Stimulated activated naive CD8-positive, alpha-beta T cell treated with anti-CD3 and anti-CD28 coated beads, Interleukin-15, amount 100 ng/mL, for 72 hours (primary cell): ENCODE data around the gene MYOD1.

Experiments
- ATAC-seq: fragments of 150-1000 bp; cut with Tn5 transposase; 2 replicates; pipeline ENCODE4 v1.10.0; 2021; ENCODE audit warnings: mild to moderate bottlenecking, moderate library complexity
- DNase-seq, 2 donors: peaks; one replicate each; pipeline ENCODE4 v3.0.0; 2021 to 2022
- H3K27ac Mint-ChIP-seq, 2 donors: one replicate each; pipeline ENCODE4 v1.8.0; 2022; ENCODE audit warnings: mild to moderate bottlenecking in 2 of 2, mixed read lengths in 2 of 2, moderate library complexity in 2 of 2
- H3K27me3 Mint-ChIP-seq: one replicate; pipeline ENCODE4 v1.8.0; 2022; ENCODE audit warnings: mixed read lengths
- H3K4me1 Mint-ChIP-seq: one replicate; pipeline ENCODE4 v1.8.0; 2022; ENCODE audit warnings: mild to moderate bottlenecking, mixed read lengths
- H3K4me3 Mint-ChIP-seq, 2 donors: one replicate each; pipeline ENCODE4 v1.8.0; 2022; ENCODE audit warnings: mild to moderate bottlenecking in 2 of 2, mixed read lengths in 2 of 2, moderate library complexity in 1 of 2
- H3K9me3 Mint-ChIP-seq, 2 donors: one replicate each; pipeline ENCODE4 v1.8.0; 2022; ENCODE audit warnings: mixed read lengths in 2 of 2

MYOD1 gene

DNA sequence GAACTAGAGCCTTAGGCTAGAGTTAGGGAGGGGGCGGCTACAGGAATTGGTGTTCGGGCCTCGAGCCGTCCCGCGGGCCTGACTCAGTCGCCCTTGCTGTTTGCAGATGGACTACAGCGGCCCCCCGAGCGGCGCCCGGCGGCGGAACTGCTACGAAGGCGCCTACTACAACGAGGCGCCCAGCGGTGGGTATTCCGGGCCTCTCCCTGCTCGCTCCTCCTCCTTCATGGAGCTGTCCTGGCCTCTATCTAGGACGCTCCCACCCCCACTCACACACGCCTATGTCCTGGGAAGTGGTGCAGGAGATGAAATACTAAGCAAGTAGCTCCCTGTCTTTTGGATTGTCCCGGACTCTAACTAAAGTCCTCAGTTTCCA, 1.4 kb downstream of the MYOD1 start:
- Mint-ChIP-seq H3K4me1 (no peaks in the 10 kb centered on the region), H3K4me3 (no peak overlapping the region), H3K27ac (no peak overlapping the region), H3K27me3 (peaks cover 56% of the 10 kb centered on the region), H3K9me3 (no peaks in the 10 kb centered on the region)
- ATAC-seq: no peak
- no peak for DNase-seq

DNA sequence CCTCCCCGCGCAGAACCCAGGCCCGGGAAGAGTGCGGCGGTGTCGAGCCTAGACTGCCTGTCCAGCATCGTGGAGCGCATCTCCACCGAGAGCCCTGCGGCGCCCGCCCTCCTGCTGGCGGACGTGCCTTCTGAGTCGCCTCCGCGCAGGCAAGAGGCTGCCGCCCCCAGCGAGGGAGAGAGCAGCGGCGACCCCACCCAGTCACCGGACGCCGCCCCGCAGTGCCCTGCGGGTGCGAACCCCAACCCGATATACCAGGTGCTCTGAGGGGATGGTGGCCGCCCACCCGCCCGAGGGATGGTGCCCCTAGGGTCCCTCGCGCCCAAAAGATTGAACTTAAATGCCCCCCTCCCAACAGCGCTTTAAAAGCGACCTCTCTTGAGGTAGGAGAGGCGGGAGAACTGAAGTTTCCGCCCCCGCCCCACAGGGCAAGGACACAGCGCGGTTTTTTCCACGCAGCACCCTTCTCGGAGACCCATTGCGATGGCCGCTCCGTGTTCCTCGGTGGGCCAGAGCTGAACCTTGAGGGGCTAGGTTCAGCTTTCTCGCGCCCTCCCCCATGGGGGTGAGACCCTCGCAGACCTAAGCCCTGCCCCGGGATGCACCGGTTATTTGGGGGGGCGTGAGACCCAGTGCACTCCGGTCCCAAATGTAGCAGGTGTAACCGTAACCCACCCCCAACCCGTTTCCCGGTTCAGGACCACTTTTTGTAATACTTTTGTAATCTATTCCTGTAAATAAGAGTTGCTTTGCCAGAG, 2.0 kb downstream of the MYOD1 start:
- H3K4me3 Mint-ChIP-seq: no peak overlapping the region
- peak; percentile 23 for ATAC-seq
- peaks cover 56% of the 10 kb centered on the region for H3K27me3 Mint-ChIP-seq
- no peaks in the 10 kb centered on the region for H3K9me3 Mint-ChIP-seq
- H3K4me1 Mint-ChIP-seq: no peaks in the 10 kb centered on the region
- no peak overlapping the region for H3K27ac Mint-ChIP-seq
- no peak for DNase-seq

DNA sequence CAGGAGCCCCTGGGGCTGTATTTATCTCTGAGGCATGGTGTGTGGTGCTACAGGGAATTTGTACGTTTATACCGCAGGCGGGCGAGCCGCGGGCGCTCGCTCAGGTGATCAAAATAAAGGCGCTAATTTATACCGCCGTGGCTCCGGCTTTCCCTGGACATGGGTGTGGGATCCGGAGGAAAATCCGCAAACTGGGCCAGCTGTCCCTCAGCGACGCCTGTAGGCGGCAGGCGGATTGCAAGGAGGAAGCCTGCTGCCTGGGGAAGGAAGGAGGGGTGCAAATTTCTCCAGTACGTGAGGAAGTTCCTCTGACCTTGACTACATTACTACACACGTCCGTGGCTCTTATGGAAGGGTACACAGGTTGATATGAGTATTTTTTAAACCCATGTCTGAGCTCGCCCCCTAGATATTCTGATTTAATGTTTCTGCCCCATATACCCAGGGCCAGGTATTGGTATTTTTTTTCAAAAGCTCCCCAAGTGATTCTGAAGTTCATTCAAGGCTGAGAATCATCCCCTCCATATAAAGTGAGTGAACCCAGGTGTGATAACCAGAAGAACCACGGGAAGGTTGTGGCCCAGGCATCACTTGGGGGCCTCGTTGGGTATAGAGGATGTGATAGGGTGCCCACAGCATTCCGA, 2.8 kb downstream of the MYOD1 start:
- H3K9me3 Mint-ChIP-seq: no peaks in the 10 kb centered on the region
- H3K27me3 Mint-ChIP-seq: peaks cover 56% of the 10 kb centered on the region
- no peaks in the 10 kb centered on the region for H3K4me1 Mint-ChIP-seq
- no peak for ATAC-seq
- peak overlapping the region in 1 of 2 donors; percentile 20 for H3K27ac Mint-ChIP-seq
- no peak for DNase-seq
- no peak overlapping the region for H3K4me3 Mint-ChIP-seq

DNA sequence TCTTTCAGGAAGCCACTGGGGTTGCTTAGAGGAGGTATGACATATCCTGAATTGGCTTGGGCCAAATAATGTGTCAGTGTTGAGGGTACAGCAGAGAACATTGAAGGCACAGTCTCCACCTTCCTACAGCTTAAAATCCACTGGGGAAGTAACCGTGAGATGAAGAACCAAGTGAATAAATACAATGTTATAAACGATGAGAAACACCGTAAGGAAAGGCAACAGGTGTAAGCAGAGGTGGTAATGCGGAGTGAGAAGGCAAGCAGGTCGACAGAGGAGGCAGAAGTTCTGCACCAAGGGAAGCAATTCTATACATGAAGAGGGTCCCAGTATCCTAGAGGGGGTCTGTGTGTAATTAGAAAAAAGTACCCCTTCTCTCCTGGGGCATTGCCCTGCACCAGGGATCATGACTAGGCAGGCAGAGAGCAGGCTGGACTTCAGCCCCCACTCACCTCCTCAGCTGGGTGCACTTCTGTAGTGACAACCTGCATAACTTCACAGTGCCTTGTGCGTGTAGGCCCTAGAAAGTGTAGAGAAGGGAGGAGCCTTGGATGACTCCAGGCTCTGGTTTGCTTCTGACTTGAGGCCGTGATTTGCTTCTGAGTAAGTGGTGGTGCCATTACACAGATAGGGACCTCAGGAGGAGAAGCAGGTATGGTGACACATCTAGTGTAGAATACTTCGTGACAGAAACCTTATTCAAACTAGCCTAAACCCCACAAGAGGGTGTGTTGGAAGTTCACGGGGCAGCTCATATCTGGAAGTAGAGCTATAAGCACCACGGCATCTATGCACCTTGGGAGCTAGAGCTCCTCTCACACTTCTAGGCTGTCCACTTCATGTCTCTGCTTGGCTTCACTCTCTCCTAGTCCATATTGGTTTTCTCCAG, 4.9 kb downstream of the MYOD1 start:
- Mint-ChIP-seq H3K4me3 (no peak overlapping the region), H3K4me1 (no peaks in the 10 kb centered on the region), H3K27ac (no peak overlapping the region), H3K9me3 (no peaks in the 10 kb centered on the region), H3K27me3 (peaks cover 67% of the 10 kb centered on the region)
- ATAC-seq: peak; percentile 10
- DNase-seq: no peak

DNA sequence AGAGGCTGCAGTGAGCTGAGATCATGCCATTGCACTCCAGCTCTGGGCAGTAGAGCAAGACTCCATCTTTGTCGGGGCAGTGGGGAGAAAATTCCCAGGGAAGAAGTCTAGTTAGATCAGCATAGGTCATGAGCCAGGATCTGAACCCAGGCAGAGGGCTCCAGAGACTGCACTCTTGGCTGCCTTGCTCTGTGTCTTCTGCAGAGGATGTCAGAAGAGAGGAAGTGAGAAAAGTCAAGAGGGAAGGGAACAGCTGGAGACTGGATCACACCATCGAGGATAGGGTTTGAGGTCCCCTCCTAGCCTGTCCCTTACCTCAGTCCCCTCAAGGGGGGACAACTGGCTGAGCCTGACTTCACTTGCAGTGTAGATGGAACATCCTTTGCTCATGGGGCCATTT, 5.8 kb downstream of the MYOD1 start:
- H3K4me3 Mint-ChIP-seq: no peak overlapping the region
- H3K4me1 Mint-ChIP-seq: no peaks in the 10 kb centered on the region
- H3K9me3 Mint-ChIP-seq: no peaks in the 10 kb centered on the region
- DNase-seq: no peak
- ATAC-seq: no peak
- H3K27ac Mint-ChIP-seq: no peak overlapping the region
- peaks cover 66% of the 10 kb centered on the region for H3K27me3 Mint-ChIP-seq

DNA sequence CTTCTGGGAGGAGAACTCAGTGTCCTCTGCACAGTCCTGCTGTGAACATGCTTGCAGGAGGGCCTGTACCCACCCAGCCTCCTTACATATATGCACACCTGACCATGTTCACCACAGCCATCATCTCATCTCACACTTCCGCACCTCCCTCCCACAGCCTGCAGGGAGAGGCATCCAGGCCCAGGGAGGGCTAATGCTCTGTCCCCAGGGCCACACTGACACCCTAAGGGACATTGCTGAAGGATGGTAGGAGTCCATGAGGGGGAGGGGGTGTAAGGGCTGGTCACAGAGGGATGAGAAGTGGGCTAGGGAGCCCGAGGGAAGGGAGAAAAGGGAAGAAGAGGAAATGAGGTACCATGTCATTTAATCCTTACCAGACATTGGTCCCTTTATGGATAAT, 10.8 kb downstream of the MYOD1 start:
- H3K27ac Mint-ChIP-seq: no peak overlapping the region
- H3K27me3 Mint-ChIP-seq: peaks cover 53% of the 10 kb centered on the region
- no peak overlapping the region for H3K4me3 Mint-ChIP-seq
- DNase-seq (no peak), ATAC-seq (no peak)
- H3K4me1 Mint-ChIP-seq: peaks cover 9% of the 10 kb centered on the region
- no peaks in the 10 kb centered on the region for H3K9me3 Mint-ChIP-seq

DNA sequence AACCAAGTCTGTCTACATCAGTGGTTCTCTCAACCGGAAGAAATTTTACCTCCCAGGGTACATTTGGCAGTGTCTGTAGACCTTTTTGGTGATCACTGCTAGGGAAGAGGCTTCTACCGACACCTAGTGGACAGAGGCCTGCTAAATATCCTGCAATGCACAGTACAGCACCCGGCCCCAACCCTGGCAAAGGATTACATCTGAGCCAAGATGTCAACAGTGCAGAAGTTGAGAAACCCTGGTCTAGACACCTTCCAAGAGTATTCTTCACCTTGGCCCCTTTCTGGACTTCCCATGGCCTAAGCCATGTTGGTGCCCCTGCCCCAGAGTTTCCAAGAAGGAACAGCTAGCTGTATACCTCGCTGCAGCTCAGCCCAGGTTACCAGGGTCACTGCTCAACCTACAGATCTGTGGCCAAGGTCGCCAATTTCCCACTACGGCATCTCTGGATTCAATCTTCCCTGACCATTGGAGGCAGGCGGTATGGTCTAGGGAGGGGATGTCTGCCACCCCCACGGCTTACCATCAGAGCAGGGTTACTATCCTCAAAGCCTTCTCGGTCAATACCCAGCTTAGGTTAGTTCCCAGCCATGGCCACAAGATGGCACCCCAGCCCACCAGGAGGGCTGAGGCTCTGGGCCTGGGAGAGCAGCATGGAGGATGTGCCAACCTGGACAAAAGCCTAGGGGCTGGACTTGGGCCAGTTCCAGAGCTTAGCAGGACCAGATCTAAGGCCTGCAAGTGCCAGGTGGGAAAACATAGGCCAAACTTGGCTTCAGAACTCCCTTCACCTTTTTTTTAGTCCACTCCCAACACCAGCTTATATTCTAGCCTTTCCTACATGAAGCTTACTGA, 11.5 kb downstream of the MYOD1 start:
- H3K27ac Mint-ChIP-seq: no peak overlapping the region
- peak; percentile 81 for ATAC-seq
- peaks cover 50% of the 10 kb centered on the region for H3K27me3 Mint-ChIP-seq
- DNase-seq: peak; percentile 74 to 75
- no peaks in the 10 kb centered on the region for H3K9me3 Mint-ChIP-seq
- peaks cover 9% of the 10 kb centered on the region for H3K4me1 Mint-ChIP-seq
- H3K4me3 Mint-ChIP-seq: no peak overlapping the region

DNA sequence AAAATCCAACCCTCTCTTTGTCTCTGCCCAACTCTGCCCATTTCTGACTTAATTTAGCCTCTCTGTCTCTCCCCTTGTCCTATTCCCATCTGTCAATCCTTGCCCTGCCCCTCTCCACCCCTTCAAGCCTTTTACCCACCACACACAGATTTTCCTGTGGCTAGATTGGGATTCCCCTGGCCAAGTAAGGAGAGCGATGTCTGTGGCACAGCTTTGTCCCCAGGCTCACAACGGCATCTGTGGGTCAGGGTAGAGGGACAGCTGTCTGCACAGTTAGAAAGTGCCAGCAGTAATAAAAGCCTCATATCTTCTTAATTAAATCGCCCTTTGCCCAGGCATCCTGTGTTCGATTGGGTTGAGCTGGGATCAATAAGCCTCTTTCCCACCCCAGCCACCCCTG, 13.9 kb downstream of the MYOD1 start:
- Mint-ChIP-seq H3K9me3 (no peaks in the 10 kb centered on the region), H3K4me3 (no peak overlapping the region), H3K27ac (no peak overlapping the region), H3K27me3 (peaks cover 49% of the 10 kb centered on the region), H3K4me1 (peaks cover 9% of the 10 kb centered on the region)
- no peak for DNase-seq
- no peak for ATAC-seq

DNA sequence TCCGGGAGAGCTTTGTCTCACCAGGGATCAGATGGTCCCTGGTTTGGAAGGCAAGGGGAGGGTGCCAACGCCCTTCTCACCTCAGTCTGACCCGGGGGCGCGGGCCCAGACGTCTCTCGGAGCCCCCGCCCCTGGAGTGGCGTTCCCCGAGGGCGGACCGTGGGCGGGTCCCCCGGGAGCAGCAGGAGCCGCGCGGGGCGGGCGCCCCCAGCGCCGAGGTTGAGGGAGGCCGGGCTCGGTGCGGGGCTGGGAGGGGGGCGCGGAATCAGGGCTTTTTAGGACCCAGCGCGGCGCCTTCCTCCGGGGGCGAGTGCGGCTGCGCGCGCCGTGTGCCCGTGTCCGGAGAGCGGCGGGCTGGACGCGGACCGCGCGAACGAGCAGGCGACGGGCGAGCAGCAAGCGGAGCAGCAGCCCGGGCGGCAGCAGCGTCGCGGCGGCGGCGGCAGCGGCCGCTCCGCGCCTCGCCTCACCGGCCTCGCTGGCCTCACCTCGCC, 15.1 kb downstream of the MYOD1 start, which contains the start of gene KCNC1:
TSS of gene KCNC1 (plus strand) at position 364 of the 494 bp plus-strand sequence. CDS start 1,222 bp downstream, outside the sequence.
- peak within 1 kb of the TSS; percentile 63 to 83 for H3K4me3 Mint-ChIP-seq
- DNase-seq: no peak

DNA sequence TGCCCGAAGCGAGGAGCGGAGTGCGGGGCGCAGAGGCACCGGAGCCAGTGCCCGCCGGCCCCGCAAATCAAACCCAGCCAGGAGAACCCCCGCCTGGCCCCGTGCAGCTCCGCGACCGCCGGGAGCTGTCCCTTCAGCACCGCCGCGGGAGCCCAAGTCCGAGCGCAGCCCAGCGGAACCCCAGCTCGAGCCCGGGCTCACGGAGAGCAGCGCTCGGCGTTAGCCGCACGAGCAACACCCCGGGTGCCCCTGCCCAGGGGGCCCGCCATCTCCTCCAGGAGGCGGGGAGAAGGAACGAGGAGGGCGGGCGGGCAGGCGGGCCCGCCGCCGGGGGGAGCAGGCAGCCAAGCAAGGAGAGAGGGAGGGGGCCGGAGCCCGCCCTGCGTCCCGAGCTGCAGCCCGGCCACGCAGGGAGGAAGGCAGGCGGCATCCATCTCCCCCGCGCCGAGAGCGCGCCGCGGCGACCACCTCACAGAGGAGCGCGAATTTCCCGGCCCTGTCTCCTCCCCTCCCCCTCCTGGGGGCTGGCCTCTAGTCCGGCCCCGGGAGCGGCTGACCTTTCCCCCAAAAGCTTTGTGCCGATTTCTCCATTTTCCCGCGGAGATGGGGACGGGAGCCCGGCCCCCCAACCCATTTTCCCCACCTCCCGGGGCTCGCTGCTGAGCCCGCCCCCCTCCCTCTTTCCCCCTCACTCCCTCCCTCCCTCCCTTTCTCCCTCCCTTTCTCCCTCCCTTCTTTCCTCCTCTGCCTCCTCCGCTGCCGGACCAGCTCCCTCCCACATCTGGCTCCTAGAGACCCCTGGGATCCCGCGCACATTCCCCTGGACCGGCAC, 15.8 kb downstream of the MYOD1 start:
- Mint-ChIP-seq H3K27me3 (peaks cover 33% of the 10 kb centered on the region), H3K4me3 (peak overlapping the region in 1 of 2 donors; percentile 11), H3K27ac (no peak overlapping the region), H3K4me1 (peaks cover 9% of the 10 kb centered on the region), H3K9me3 (no peaks in the 10 kb centered on the region)
- peak; percentile 48 to 51 for DNase-seq
- peak; percentile 52 for ATAC-seq

More for the DNA sequence above, 15.1 kb downstream of the MYOD1 start, which contains the start of gene KCNC1:
- Mint-ChIP-seq H3K27ac (no peak within 1 kb of the TSS), H3K27me3 (peaks cover 38% of the 10 kb centered on the region), H3K4me1 (peaks cover 9% of the 10 kb centered on the region), H3K9me3 (no peaks in the 10 kb centered on the region)
- peak; percentile 16 for ATAC-seq

DNA sequence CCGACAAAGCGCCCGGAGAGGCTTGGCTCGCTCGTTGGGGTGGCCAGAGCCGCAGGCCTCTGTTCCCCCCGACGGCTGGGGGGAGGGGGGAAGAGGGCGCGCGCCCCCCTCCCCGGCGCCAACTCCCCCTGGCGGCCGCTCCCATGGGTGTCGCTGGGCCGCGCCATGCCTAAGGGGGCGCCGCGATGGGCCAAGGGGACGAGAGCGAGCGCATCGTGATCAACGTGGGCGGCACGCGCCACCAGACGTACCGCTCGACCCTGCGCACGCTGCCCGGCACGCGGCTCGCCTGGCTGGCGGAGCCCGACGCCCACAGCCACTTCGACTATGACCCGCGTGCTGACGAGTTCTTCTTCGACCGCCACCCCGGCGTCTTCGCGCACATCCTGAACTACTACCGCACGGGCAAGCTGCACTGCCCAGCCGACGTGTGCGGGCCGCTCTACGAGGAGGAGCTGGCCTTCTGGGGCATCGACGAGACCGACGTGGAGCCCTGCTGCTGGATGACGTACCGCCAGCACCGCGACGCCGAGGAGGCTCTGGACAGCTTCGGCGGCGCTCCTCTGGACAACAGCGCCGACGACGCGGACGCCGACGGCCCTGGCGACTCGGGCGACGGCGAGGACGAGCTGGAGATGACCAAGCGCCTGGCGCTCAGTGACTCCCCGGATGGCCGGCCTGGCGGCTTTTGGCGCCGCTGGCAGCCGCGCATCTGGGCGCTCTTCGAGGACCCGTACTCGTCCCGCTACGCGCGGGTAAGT, 16.6 kb downstream of the MYOD1 start:
- H3K9me3 Mint-ChIP-seq: no peaks in the 10 kb centered on the region
- DNase-seq (no peak), ATAC-seq (no peak)
- peaks cover 28% of the 10 kb centered on the region for H3K27me3 Mint-ChIP-seq
- no peak overlapping the region for H3K4me3 Mint-ChIP-seq
- H3K27ac Mint-ChIP-seq: no peak overlapping the region
- H3K4me1 Mint-ChIP-seq: peaks cover 9% of the 10 kb centered on the region

DNA sequence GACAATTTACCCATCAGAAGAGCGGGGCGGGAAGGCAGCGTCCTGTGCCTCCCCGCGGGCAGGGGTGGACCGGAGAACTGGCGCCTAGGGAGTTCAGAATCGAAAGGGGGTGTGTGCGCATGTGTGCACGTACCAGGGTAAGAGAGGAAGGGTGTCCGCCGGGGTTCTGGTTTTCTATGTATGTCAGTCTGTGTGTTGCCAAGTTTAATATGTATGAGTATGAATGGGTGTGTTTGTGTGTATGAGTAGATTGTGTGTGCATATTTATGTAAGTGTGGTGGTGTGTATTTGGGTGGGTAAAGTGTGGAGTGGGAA, 17.2 kb downstream of the MYOD1 start:
- no peaks in the 10 kb centered on the region for H3K9me3 Mint-ChIP-seq
- H3K27me3 Mint-ChIP-seq: peaks cover 32% of the 10 kb centered on the region
- no peak for DNase-seq
- H3K4me3 Mint-ChIP-seq: no peak overlapping the region
- H3K4me1 Mint-ChIP-seq: peaks cover 9% of the 10 kb centered on the region
- no peak for ATAC-seq
- H3K27ac Mint-ChIP-seq: no peak overlapping the region

DNA sequence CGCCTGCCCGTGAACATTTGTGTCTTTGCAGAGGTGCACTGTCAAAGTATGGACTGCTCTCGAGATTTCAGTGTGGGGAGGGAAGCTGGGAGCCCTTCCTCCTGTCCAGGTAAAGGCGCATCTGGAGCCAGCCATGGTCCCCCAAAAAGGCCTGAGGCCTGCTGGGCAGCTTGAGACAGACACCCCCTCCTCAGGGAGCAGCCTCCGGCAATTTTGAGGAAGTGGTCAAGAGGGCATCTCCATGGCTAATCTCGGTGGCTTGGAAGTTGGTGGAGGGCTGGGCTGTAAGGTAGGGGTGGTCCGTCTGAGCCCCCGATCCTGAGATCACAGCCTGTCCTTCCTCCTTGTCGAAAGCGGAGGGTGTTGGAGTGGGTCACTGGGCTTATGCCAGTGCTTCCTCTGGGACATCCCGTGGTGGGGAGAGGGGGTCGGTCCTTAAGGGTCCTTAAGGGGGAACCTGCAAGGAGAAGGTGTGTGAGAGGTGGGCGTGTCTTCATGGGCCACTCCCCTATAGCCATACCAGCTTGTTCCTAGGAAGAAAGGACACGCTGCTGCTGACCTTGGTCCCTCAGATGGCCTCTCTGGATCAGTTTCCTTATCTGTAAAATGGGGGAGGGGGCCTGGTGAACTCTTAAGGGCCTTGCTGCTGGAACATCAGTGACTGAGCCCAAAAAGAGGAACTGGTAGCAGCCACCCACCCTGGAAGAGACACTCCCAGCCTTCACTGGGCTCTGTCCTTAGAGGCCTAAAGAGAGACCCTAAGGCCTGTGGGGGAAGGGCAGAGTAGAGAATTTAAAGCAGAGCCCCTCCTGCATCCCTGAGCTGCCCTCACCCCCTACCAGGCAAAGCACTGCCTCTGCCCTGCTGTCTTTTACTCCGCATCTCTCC, 17.8 kb downstream of the MYOD1 start:
- H3K4me1 Mint-ChIP-seq: peaks cover 9% of the 10 kb centered on the region
- H3K27me3 Mint-ChIP-seq: peaks cover 31% of the 10 kb centered on the region
- H3K9me3 Mint-ChIP-seq: no peaks in the 10 kb centered on the region
- no peak for DNase-seq
- ATAC-seq: no peak
- H3K27ac Mint-ChIP-seq: no peak overlapping the region
- no peak overlapping the region for H3K4me3 Mint-ChIP-seq
